ENCODE measurements around the gene TEX22.

- TF ChIP-seq RARB (CRISPR knock-in tag; IDR thresholded peaks at IDR 0.05) (no peak), SNAI2 (CRISPR knock-in tag; IDR thresholded peaks at IDR 0.05) (no peak), BACH2 (CRISPR knock-in tag; IDR thresholded peaks at IDR 0.05; ENCODE audit: borderline replicate concordance) (no peak)
These were observed 41.4 kb upstream of the TEX22 start for GRCh38 chr14:105356927-105357326.
